Measurements from ENCODE around the gene OR4C13. TPM values are rescaled to one million over a fixed set of nuclear protein-coding genes. Genes with fewer than 3 reads are reported as not detected.

Gene OR4C13
- total RNA-seq, result not detected

GRCh38 chr11:49952091-49952490, at the start of gene OR4C13:
TSS of gene OR4C13 (plus strand) at chr11:49952391. CDS start at chr11:49952423, 32 bp downstream.

GRCh38 chr11:49982435-49982834, 30.2 kb downstream of the OR4C13 start, which contains the start of gene OR4C12:
TSS of gene OR4C12 (minus strand) at chr11:49982535. CDS start at chr11:49982501, 34 bp downstream.

Other genes with a start within 250 kb of the OR4C13 start
- not detected for gene OR4C12, start 30.1 kb downstream of the OR4C13 start, total RNA-seq
- not detected for gene OR4C45, start 80.5 kb downstream of the OR4C13 start, total RNA-seq